Keratinocyte (primary cell): Measurements from ENCODE around the gene TNNT1. TPM values are rescaled to one million over a fixed set of nuclear protein-coding genes. Genes with fewer than 3 reads are reported as not detected.

ENCODE experiments used
- DNase-seq: peaks from one replicate; pipeline ENCODE4 v3.0.0-alpha.2; 2011; ENCODE audit warnings: low read depth, missing footprints, low spot score
- FAIRE-seq: peaks from 2 replicates; lab custom pipeline; 2011; peaks lifted over from hg19 to GRCh38; lab: Jason Lieb, UNC
- H2AFZ ChIP-seq: 2 replicates; pipeline ENCODE4 v1.6.0; 2012; ENCODE audit warnings: low read length, control low read depth, inconsistent platforms; ENCODE audit not compliant: control insufficient read depth
- H3K27ac ChIP-seq: 2 replicates; pipeline ENCODE4 v1.5.1; 2011; ENCODE audit warnings: low read length; ENCODE audit not compliant: control insufficient read depth, insufficient read depth
- H3K27me3 ChIP-seq: 3 replicates; pipeline ENCODE4 v1.6.0; 2011; ENCODE audit warnings: low read length; ENCODE audit not compliant: control insufficient read depth, insufficient read depth; ENCODE audit errors: extremely low read depth
- H3K36me3 ChIP-seq, 2 experiments: 2 replicates in 1 of 2; 3 replicates in 1 of 2; pipeline ENCODE4 v1.5.1; 2011; ENCODE audit warnings: low read length in 2 of 2, mild to moderate bottlenecking in 1 of 2; ENCODE audit not compliant: control insufficient read depth in 2 of 2, insufficient read depth in 2 of 2; ENCODE audit errors: extremely low read depth in 1 of 2
- H3K4me1 ChIP-seq: 3 replicates; pipeline ENCODE4 v1.5.1; 2011; ENCODE audit warnings: low read length; ENCODE audit not compliant: control insufficient read depth, insufficient read depth; ENCODE audit errors: extremely low read depth
- H3K4me2 ChIP-seq: 3 replicates; pipeline ENCODE4 v1.6.0; 2011; ENCODE audit warnings: low read depth, low read length; ENCODE audit not compliant: control insufficient read depth, insufficient read depth; ENCODE audit errors: extremely low read depth
- H3K4me3 ChIP-seq, 3 experiments: fragments of 200-600 bp in 1 of 3; sonication (generic) in 1 of 3; 2 replicates in 2 of 3; 3 replicates in 1 of 3; pipeline ENCODE4 v1.5.1; 2011 to 2016; ENCODE audit warnings: low read length in 3 of 3, mild to moderate bottlenecking in 3 of 3, control low read depth in 2 of 3, inconsistent platforms in 1 of 3, low read depth in 1 of 3, mixed read lengths in 1 of 3, mixed run types in 1 of 3, moderate library complexity in 1 of 3; ENCODE audit not compliant: control insufficient read depth in 2 of 3, insufficient read depth in 2 of 3; ENCODE audit errors: extremely low read depth in 1 of 3
- H3K79me2 ChIP-seq: 2 replicates; pipeline ENCODE4 v1.6.0; 2012; ENCODE audit warnings: low read length; ENCODE audit not compliant: control insufficient read depth, insufficient read depth
- H3K9ac ChIP-seq: 3 replicates; pipeline ENCODE4 v1.6.0; 2011; ENCODE audit warnings: low read length; ENCODE audit not compliant: control insufficient read depth, insufficient read depth; ENCODE audit errors: extremely low read depth
- H3K9me1 ChIP-seq: 3 replicates; pipeline ENCODE4 v1.6.0; 2011; ENCODE audit warnings: low read length; ENCODE audit not compliant: control insufficient read depth, insufficient read depth; ENCODE audit errors: extremely low read depth
- H3K9me3 ChIP-seq: 2 replicates; pipeline ENCODE4 v1.5.1; 2012; ENCODE audit warnings: low read depth, low read length; ENCODE audit not compliant: control insufficient read depth
- H4K20me1 ChIP-seq: 3 replicates; pipeline ENCODE4 v1.6.0; 2011; ENCODE audit warnings: low read length; ENCODE audit not compliant: control insufficient read depth, insufficient read depth; ENCODE audit errors: extremely low read depth
- EZH2 ChIP-seq: IDR thresholded peaks from one replicate; pipeline ENCODE4 v1.6.1; 2012; ENCODE audit warnings: inconsistent platforms, mild to moderate bottlenecking, low read length, moderate library complexity
- dilution Hi-C: fragments of 300-500 bp; cut with MboI; formaldehyde crosslinking; loops from one replicate; pipeline ENCODE4 v1.7.0; 2020; ENCODE audit warnings: low sequenced_read_pairs; ENCODE audit not compliant: extremely low pct_ligation_motif_present
- polyA plus RNA-seq, 5 experiments: library from polyadenylated mRNA; depleted of rRNA in 3 of 5; stranded (reverse) in 3 of 5; stranded (forward) in 1 of 5; unstranded in 1 of 5; fragments of >200 nt; gene quantifications; 1 replicate in 1 of 5; 2 replicates in 3 of 5; 3 replicates in 1 of 5; pipeline versions ENCODE4 v1.2.1 to v1.2.3, GENCODE V29; 2011 to 2012; ENCODE audit warnings: missing spikeins in 2 of 5, low read depth in 1 of 5, low replicate concordance in 1 of 5
- TF ChIP-seq, protein P1 (sequence below), 3 experiments: IDR thresholded peaks in 1 of 3; conservative IDR thresholded peaks in 1 of 3; optimal IDR thresholded peaks in 1 of 3; 2 replicates in 2 of 3; 3 replicates in 1 of 3; pipeline versions ENCODE3 to v1.5.1; 2011; ENCODE audit warnings: low read length in 3 of 3, mild to moderate bottlenecking in 3 of 3, moderate library complexity in 2 of 3, control low read depth in 1 of 3, inconsistent platforms in 1 of 3; ENCODE audit not compliant: insufficient read depth in 2 of 3; ENCODE audit errors: extremely low read depth in 1 of 3

Gene TNNT1
- polyA plus RNA-seq, 1 donor (not counting 4 experiments of a cell fraction or from before 2014, with no cell fraction given): 99.6 TPM

DNA sequence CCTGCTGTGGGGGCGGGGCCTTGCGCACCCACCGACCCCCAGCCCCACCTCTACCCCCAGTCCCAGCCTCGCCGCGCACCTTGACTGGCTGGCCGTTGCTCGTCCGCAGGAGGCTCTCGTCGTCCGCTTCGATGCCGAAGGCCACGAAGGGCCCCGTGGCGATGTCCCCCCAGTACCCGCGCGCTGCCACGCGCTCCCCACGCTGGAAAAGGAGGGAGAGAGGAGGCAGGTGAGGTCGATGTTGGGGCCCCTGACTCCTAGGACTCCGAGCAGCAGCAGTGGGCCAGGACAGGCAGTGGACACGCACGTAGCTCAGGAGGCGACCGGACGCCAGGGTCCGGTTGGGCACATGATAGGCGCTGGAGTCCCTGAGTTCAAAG, 12.0 kb upstream of the TNNT1 start:
- Histone ChIP-seq H3K4me2 (no peak overlapping the region), H3K9ac (no peak overlapping the region), H3K36me3 (no peaks in the 10 kb centered on the region), H3K4me3 (no peak overlapping the region), H3K4me1 (peaks cover 22% of the 10 kb centered on the region), H3K27me3 (no peaks in the 10 kb centered on the region), H3K9me1 (no peaks in the 10 kb centered on the region), H3K27ac (no peak overlapping the region), H3K79me2 (no peaks in the 10 kb centered on the region), H3K9me3 (no peaks in the 10 kb centered on the region), H2AFZ (no peak overlapping the region), H4K20me1 (no peaks in the 10 kb centered on the region)
- DNase-seq: no peak
- dilution Hi-C loops: no loop called here
- FAIRE-seq: no peak
- no peak for TF ChIP-seq EZH2
- TF ChIP-seq, protein P1, sequence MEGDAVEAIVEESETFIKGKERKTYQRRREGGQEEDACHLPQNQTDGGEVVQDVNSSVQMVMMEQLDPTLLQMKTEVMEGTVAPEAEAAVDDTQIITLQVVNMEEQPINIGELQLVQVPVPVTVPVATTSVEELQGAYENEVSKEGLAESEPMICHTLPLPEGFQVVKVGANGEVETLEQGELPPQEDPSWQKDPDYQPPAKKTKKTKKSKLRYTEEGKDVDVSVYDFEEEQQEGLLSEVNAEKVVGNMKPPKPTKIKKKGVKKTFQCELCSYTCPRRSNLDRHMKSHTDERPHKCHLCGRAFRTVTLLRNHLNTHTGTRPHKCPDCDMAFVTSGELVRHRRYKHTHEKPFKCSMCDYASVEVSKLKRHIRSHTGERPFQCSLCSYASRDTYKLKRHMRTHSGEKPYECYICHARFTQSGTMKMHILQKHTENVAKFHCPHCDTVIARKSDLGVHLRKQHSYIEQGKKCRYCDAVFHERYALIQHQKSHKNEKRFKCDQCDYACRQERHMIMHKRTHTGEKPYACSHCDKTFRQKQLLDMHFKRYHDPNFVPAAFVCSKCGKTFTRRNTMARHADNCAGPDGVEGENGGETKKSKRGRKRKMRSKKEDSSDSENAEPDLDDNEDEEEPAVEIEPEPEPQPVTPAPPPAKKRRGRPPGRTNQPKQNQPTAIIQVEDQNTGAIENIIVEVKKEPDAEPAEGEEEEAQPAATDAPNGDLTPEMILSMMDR (optimal IDR thresholded peaks at IDR 0.05 in 1 of 3, IDR thresholded peaks at IDR 0.05 in 1 of 3, conservative IDR thresholded peaks at IDR 0.05 in 1 of 3; ENCODE audit: extremely low read depth in 1 of 3, insufficient read depth in 2 of 3, low read length in 3 of 3): no peak

DNA sequence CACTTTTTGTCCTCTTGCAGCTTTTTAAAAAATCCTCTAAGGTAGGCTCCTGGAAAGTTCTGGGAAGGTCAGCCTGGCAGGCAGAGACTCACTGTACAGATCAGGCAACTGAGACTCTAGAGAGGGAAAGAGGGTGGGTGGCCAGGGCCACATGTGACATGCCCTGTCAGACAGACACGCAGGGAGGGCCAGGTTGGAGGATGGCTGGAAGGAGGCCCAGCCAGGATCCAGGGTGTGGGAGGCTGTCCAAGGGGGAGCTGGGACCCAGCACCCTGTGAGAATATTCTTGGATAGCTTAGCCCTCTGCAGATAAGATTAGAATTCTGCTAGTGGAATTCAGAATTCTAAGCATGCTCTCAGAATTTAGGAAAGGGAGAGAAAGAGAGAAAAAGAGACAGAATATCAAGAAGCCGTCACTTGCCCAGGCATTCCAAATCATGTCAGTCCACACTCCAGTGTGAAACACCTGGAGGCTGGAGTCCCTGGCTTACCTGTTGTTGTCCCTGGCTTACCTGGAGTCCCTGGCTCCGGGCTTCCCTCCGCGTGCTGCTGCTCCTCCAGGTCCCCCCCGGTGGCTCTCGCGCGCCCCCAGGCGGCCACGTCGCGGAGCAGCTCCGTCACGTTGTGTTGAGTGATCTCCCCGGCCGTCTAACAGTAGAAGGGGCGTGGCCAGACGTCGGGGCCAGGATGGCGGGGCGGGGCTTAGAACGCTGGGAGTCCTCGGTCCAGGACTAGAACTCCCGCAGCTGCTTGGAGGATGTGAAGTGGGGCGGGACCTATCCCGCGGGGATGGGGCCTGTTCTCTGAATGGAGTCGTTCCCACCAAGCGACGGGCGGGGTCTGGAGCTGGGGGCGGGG, 11.4 kb upstream of the TNNT1 start:
- Histone ChIP-seq H4K20me1 (no peaks in the 10 kb centered on the region), H3K4me3 (peak overlapping the region; percentile 6 to 69 (median 46)), H3K27me3 (no peaks in the 10 kb centered on the region), H3K4me2 (peak overlapping the region; percentile 82), H3K9me3 (no peaks in the 10 kb centered on the region), H3K9ac (peak overlapping the region; percentile 64), H3K79me2 (no peaks in the 10 kb centered on the region), H3K9me1 (no peaks in the 10 kb centered on the region), H3K36me3 (no peaks in the 10 kb centered on the region), H3K4me1 (peaks cover 22% of the 10 kb centered on the region), H3K27ac (peak overlapping the region; percentile 52), H2AFZ (peak overlapping the region; percentile 40)
- no peak for DNase-seq
- peak; percentile 71 for FAIRE-seq
- dilution Hi-C loops: no loop called here
- TF ChIP-seq EZH2: no peak
- TF ChIP-seq, protein P1 (optimal IDR thresholded peaks at IDR 0.05 in 1 of 3, IDR thresholded peaks at IDR 0.05 in 1 of 3, conservative IDR thresholded peaks at IDR 0.05 in 1 of 3; ENCODE audit: extremely low read depth in 1 of 3, insufficient read depth in 2 of 3, low read length in 3 of 3): peak; percentile 90 to 97 (median 94)
